NB4 (cell line): ENCODE measurements around the gene HTR4.
"Not testable (repeated sequence)": the region's sequence is repeated elsewhere in the genome, so short reads cannot be mapped to it uniquely, and the experiment has no call there.

Source experiments
- DNase-seq: peaks from one replicate; pipeline ENCODE4 v3.0.0; 2010; ENCODE audit warnings: low read depth
- H3K4me3 ChIP-seq: one replicate; pipeline ENCODE4 v1.5.1; 2011; ENCODE audit warnings: mild to moderate bottlenecking, low read depth, low read length, moderate library complexity
- CTCF ChIP-seq: IDR thresholded peaks from one replicate; pipeline ENCODE4 v1.5.1; 2012; ENCODE audit warnings: low read depth, low read length
- MAX ChIP-seq: IDR thresholded peaks from 2 replicates; pipeline ENCODE4 v1.6.1; 2011; ENCODE audit warnings: low read depth, low read length
- MYC ChIP-seq: IDR thresholded peaks from 2 replicates; pipeline ENCODE4 v1.6.1; 2011; ENCODE audit warnings: low read depth, low read length
- POLR2A ChIP-seq: IDR thresholded peaks from 2 replicates; pipeline ENCODE4 v1.6.1; 2011; ENCODE audit warnings: mild to moderate bottlenecking; ENCODE audit not compliant: insufficient read length; ENCODE audit errors: extremely low read depth

The HTR4 gene

DNA sequence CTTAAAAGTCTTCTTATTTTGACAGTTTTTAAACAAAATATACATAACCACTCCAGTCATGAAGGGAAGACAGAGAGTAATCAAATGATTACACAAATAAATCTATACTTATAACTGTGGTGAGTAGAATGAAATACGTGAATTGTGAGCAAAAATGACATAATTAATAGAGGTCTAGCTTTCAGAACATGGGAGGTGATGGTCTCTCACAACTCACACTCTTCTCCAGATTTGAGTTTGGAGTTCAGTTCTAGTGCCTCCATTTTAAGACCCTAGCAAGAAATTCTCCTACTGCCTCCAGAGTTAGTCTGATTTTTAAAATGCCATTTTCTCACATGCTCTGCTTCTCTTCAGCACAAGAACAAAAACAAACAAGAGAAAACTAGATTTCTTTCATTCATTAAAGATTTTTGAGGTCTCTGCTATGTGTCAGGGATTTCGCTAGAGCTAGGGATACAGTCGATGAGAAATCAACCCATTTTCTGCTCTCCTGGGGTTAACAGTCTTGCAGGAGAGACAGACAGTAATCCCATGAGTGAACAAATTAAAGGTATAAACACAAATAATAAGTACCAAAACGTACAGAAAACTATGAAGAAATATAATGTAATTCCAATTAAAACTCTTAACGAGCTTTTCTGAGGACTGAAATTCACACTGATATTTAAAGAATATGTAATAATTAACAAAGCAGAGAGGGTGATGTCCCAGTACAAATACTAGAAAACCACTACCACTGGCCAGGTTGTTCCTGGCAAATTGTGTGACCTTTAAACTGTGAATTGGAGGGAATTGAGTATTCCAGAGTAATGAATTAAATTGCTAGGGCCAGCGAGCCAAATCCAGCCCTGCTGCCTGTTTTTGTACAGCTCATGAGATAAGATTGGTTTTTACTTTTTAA lies 27.1 kb upstream of the HTR4 start:
- no peak for TF ChIP-seq MYC
- TF ChIP-seq CTCF: no peak
- TF ChIP-seq POLR2A: no peak
- TF ChIP-seq MAX: no peak
- DNase-seq: no peak
- no peak overlapping the region for H3K4me3 ChIP-seq

GRCh38 chr5:148673704-148674103 lies 19.4 kb upstream of the HTR4 start:
- H3K4me3 ChIP-seq, DNase-seq: not testable (repeated sequence)

- H3K4me3 ChIP-seq: no peak overlapping the region
- TF ChIP-seq CTCF (no peak), POLR2A (no peak), MAX (no peak), MYC (no peak)
- DNase-seq: peak; percentile 5
Measured at GRCh38 chr5:148666353-148666752, 12.0 kb upstream of the HTR4 start.

GRCh38 chr5:148665431-148665830 lies 11.1 kb upstream of the HTR4 start:
- H3K4me3 ChIP-seq: no peak overlapping the region
- TF ChIP-seq MYC (no peak), MAX (no peak), POLR2A (no peak), CTCF (no peak)
- no peak for DNase-seq

- no peak for DNase-seq
- TF ChIP-seq MAX (no peak), MYC (no peak), POLR2A (no peak), CTCF (no peak)
Measured at GRCh38 chr5:148663509-148663908, 9.2 kb upstream of the HTR4 start.

GRCh38 chr5:148660346-148660660 lies 6.0 kb upstream of the HTR4 start:
- no peak for DNase-seq
- H3K4me3 ChIP-seq: no peak overlapping the region
- TF ChIP-seq MAX (no peak), CTCF (no peak), POLR2A (no peak), MYC (no peak)

More at GRCh38 chr5:148663509-148663908, 9.2 kb upstream of the HTR4 start:
- H3K4me3 ChIP-seq: no peak overlapping the region
